IMR-90 (cell line): ENCODE measurements around the gene GALNT5. TPM values are rescaled to one million over a fixed set of nuclear protein-coding genes. Genes with fewer than 3 reads are reported as not detected.

ENCODE experiments used
- ATAC-seq: fragments of 200-7000 bp; cut with Tn5 transposase; 2 replicates; pipeline ENCODE4 v1.9.1; 2020; ENCODE audit warnings: low read depth, mild to moderate bottlenecking, moderate library complexity
- BruUV-seq: library from RNA; stranded (reverse); fragments of 400-500 nt; replicated peaks from 2 replicates; lab custom pipeline; 2021; lab: Mats Ljungman, UMichigan
- CTCF ChIA-PET: fragments of 300-600 bp; formaldehyde crosslinking; extraction: SDS; loops from one replicate; lab custom pipeline; 2021; ENCODE audit warnings: antibody characterized with exemption; lab: Yijun Ruan, JAX
- POLR2A ChIA-PET: fragments of 300-600 bp; sonication (Branson Sonifier 250); formaldehyde crosslinking; loops from one replicate; lab custom pipeline; 2022; ENCODE audit warnings: antibody characterized with exemption; ENCODE audit not compliant: unreplicated experiment; lab: Charles Lee
- DNase-seq: peaks from one replicate; pipeline ENCODE4 v3.0.0; 2013
- H2AFZ ChIP-seq: replicated peaks from 2 replicates; pipeline ENCODE3; 2013; ENCODE audit warnings: low read length, mild to moderate bottlenecking; ENCODE audit not compliant: poor library complexity
- H2AK5ac ChIP-seq: 2 replicates; pipeline ENCODE4 v1.6.1; 2013; ENCODE audit warnings: low read depth, low read length, inconsistent platforms
- H2AK9ac ChIP-seq: replicated peaks from 2 replicates; pipeline ENCODE3; 2013; ENCODE audit warnings: mild to moderate bottlenecking, low read depth, low read length, moderate library complexity; ENCODE audit not compliant: poor library complexity
- H2BK120ac ChIP-seq: 2 replicates; pipeline ENCODE4 v1.6.1; 2013; ENCODE audit warnings: low read depth, low read length, inconsistent platforms
- H2BK15ac ChIP-seq: 3 replicates; pipeline ENCODE4 v1.6.1; 2013; ENCODE audit warnings: low read depth, low read length, inconsistent platforms
- H2BK20ac ChIP-seq: 2 replicates; pipeline ENCODE4 v1.6.1; 2013; ENCODE audit warnings: low read depth, mild to moderate bottlenecking, inconsistent platforms, low read length, moderate library complexity
- H2BK5ac ChIP-seq: 2 replicates; pipeline ENCODE4 v1.6.1; 2013; ENCODE audit warnings: mild to moderate bottlenecking, low read depth, low read length, inconsistent platforms; ENCODE audit not compliant: poor library complexity, severe bottlenecking
- H3K14ac ChIP-seq: replicated peaks from 2 replicates; pipeline ENCODE4 v1.6.1; 2013; ENCODE audit warnings: low read depth, low read length, inconsistent platforms
- H3K18ac ChIP-seq: 2 replicates; pipeline ENCODE4 v1.6.1; 2013; ENCODE audit warnings: low read depth, low read length, control low read depth
- H3K23ac ChIP-seq: 2 replicates; pipeline ENCODE4 v1.6.1; 2013; ENCODE audit warnings: low read depth, low read length, inconsistent platforms
- H3K27ac ChIP-seq: 2 replicates; pipeline ENCODE4 v1.5.1; 2013; ENCODE audit warnings: mild to moderate bottlenecking, control low read depth, low read length; ENCODE audit not compliant: insufficient read depth
- H3K27me3 ChIP-seq: 2 replicates; pipeline ENCODE4 v1.6.1; 2013; ENCODE audit warnings: low read length; ENCODE audit not compliant: control insufficient read depth, insufficient read depth
- H3K36me3 ChIP-seq: 2 replicates; pipeline ENCODE4 v1.6.1; 2013; ENCODE audit warnings: low read length, mixed read lengths; ENCODE audit not compliant: control insufficient read depth, insufficient read depth
- H3K4ac ChIP-seq: 2 replicates; pipeline ENCODE4 v1.6.1; 2013; ENCODE audit warnings: low read depth, low read length, inconsistent platforms
- H3K4me1 ChIP-seq: 2 replicates; pipeline ENCODE4 v1.6.1; 2013; ENCODE audit warnings: low read length, mixed read lengths; ENCODE audit not compliant: control insufficient read depth, insufficient read depth
- H3K4me2 ChIP-seq: 2 replicates; pipeline ENCODE4 v1.6.1; 2013; ENCODE audit warnings: low read depth, mild to moderate bottlenecking, control low read depth, low read length, moderate library complexity
- H3K4me3 ChIP-seq: 2 replicates; pipeline ENCODE4 v1.5.1; 2013; ENCODE audit warnings: low read depth, mild to moderate bottlenecking, control low read depth, low read length, moderate library complexity; ENCODE audit not compliant: insufficient read depth
- H3K56ac ChIP-seq: 2 replicates; pipeline ENCODE4 v1.6.1; 2013; ENCODE audit warnings: low read length, inconsistent platforms; ENCODE audit not compliant: insufficient read depth; ENCODE audit errors: extremely low read depth
- H3K79me1 ChIP-seq, 2 experiments: 2 replicates each; pipeline ENCODE4 v1.6.1; 2013; ENCODE audit warnings: low read length in 2 of 2, inconsistent platforms in 1 of 2, low read depth in 1 of 2
- H3K9ac ChIP-seq: 2 replicates; pipeline ENCODE4 v1.6.1; 2013; ENCODE audit warnings: low read depth, low read length, control low read depth
- H3K9me1 ChIP-seq: 2 replicates; pipeline ENCODE4 v1.6.1; 2013; ENCODE audit warnings: low read length, inconsistent platforms; ENCODE audit not compliant: insufficient read depth
- H3K9me3 ChIP-seq: 2 replicates; pipeline ENCODE4 v1.6.1; 2013; ENCODE audit warnings: low read length; ENCODE audit not compliant: control insufficient read depth, insufficient read depth
- H4K20me1 ChIP-seq: 2 replicates; pipeline ENCODE4 v1.6.1; 2013; ENCODE audit warnings: low read length, inconsistent platforms; ENCODE audit not compliant: insufficient read depth
- H4K5ac ChIP-seq: 2 replicates; pipeline ENCODE4 v1.6.1; 2013; ENCODE audit warnings: mild to moderate bottlenecking, low read depth, low read length, control low read depth
- H4K8ac ChIP-seq, 2 experiments: 2 replicates each; pipeline ENCODE4 v1.6.1; 2013; ENCODE audit warnings: low read depth in 2 of 2, low read length in 2 of 2, control low read depth in 1 of 2, inconsistent platforms in 1 of 2
- H4K91ac ChIP-seq: 2 replicates; pipeline ENCODE4 v1.6.1; 2013; ENCODE audit warnings: low read depth, low read length, inconsistent platforms; ENCODE audit not compliant: insufficient read depth
- BHLHE40 ChIP-seq: fragments of 150-350 bp; IDR thresholded peaks from 2 replicates; pipeline ENCODE4 v1.6.1; 2016; ENCODE audit warnings: mild to moderate bottlenecking, low read depth, low read length
- CHD1 ChIP-seq: IDR thresholded peaks from 2 replicates; pipeline ENCODE4 v1.6.1; 2012; ENCODE audit warnings: low read depth, low read length, improper control_type of control experiment
- CTCF ChIP-seq: conservative IDR thresholded peaks from 2 replicates; pipeline ENCODE4 v1.5.1; 2012; ENCODE audit warnings: mild to moderate bottlenecking, low read depth, low read length, improper control_type of control experiment
- MAFK ChIP-seq: IDR thresholded peaks from 2 replicates; pipeline ENCODE4 v1.6.1; 2012; ENCODE audit warnings: low read depth, low read length, improper control_type of control experiment
- RCOR1 ChIP-seq: IDR thresholded peaks from 2 replicates; pipeline ENCODE4 v1.6.1; 2012; ENCODE audit warnings: mild to moderate bottlenecking, low read length, improper control_type of control experiment; ENCODE audit not compliant: insufficient replicate concordance
- RFX5 ChIP-seq: IDR thresholded peaks from 2 replicates; pipeline ENCODE4 v1.8.0; 2012; ENCODE audit warnings: low read depth, mild to moderate bottlenecking, low read length, moderate library complexity
- SMC3 ChIP-seq: fragments of 150-350 bp; IDR thresholded peaks from 2 replicates; pipeline ENCODE4 v1.6.1; 2016; ENCODE audit warnings: low read depth, mild to moderate bottlenecking, antibody characterized with exemption, low read length, moderate library complexity
- USF2 ChIP-seq: fragments of 150-350 bp; IDR thresholded peaks from 2 replicates; pipeline ENCODE4 v1.6.1; 2017; ENCODE audit warnings: mild to moderate bottlenecking, antibody characterized with exemption, low read length, low read depth
- WGBS, 2 experiments: methylation state at CpG; one replicate each; pipeline versions ENCODE4 v1.1.5 to v1.1.7; 2013; ENCODE audit warnings: missing lambda C conversion rate in 2 of 2; ENCODE audit not compliant: insufficient read length in 1 of 2; ENCODE audit errors: extremely low coverage in 2 of 2; 5-methylcytosine and 5-hydroxymethylcytosine counted together
- dilution Hi-C: fragments of 300-500 bp; cut with HindIII; formaldehyde crosslinking; loops from one replicate; pipeline ENCODE4 v1.14.3; 2018; ENCODE audit warnings: low sequenced_read_pairs; ENCODE audit not compliant: unreplicated experiment
- in situ Hi-C: fragments of 300-500 bp; cut with MboI; formaldehyde crosslinking; loops from 3 replicates; pipeline ENCODE4 v1.14.3; 2019; ENCODE audit warnings: low sequenced_read_pairs, inconsistent platforms, mixed read lengths
- intact Hi-C: fragments of 100-400 bp; cut with micrococcal nuclease; formaldehyde crosslinking; loops from 2 replicates; pipeline ENCODE4 v1.10.0; 2022
- polyA plus RNA-seq, 3 experiments: library from polyadenylated mRNA; depleted of rRNA; stranded (reverse); fragments of >200 nt; gene quantifications; 2 replicates each; pipeline ENCODE4 v1.2.3, GENCODE V29; 2012; ENCODE audit warnings: low replicate concordance in 1 of 3
- total RNA-seq: library from RNA; depleted of rRNA; stranded (reverse); fragments of >200 nt; gene quantifications from 2 replicates; pipeline ENCODE4 v1.2.3, GENCODE V29; 2012; rRNA removed

GALNT5 gene
- total and polyA plus RNA-seq, 2 of the 4 experiments (the other 2 are of a cell fraction), result 36.3 to 63.3 TPM

GRCh38 chr2:157363612-157364101 is 106.2 kb downstream of the GALNT5 start:
- no peak overlapping the region for H3K27ac ChIP-seq
- intact Hi-C loops, result no loop called here
- dilution Hi-C loops, result no loop called here

More at GRCh38 chr2:157363612-157364101, 106.2 kb downstream of the GALNT5 start:
- H3K4me1 ChIP-seq, result no peaks in the 10 kb centered on the region
- no peak overlapping the region for H2AFZ ChIP-seq
- no CpG with 5 or more reads among the region's 2 CpGs for WGBS, 2 experiments
- in situ Hi-C loops, result no loop called here
- H3K27me3 ChIP-seq, result no peaks in the 10 kb centered on the region
- no peaks in the 10 kb centered on the region for H3K9me3 ChIP-seq
- no peak overlapping the region for H2AK5ac ChIP-seq
- H3K9ac ChIP-seq, result no peak overlapping the region
- H3K4ac ChIP-seq, result no peak overlapping the region
- no peak overlapping the region for H2BK20ac ChIP-seq
- no peaks in the 10 kb centered on the region for H3K36me3 ChIP-seq
- TF ChIP-seq SMC3 (no peak), MAFK (no peak), RCOR1 (no peak), CHD1 (no peak), CTCF (no peak), RFX5 (no peak), BHLHE40 (no peak), USF2 (peak; percentile 25; the same call in 1 of the 2 replicates)
- H3K4me2 ChIP-seq, result no peak overlapping the region
- no peak overlapping the region for H3K18ac ChIP-seq
- H2AK9ac ChIP-seq, result no peak overlapping the region
- H2BK5ac ChIP-seq, result no peak overlapping the region
- no peak overlapping the region for H4K5ac ChIP-seq
- DNase-seq (no peak), ATAC-seq (no peak; the same call in 1 of the 2 replicates)
- ChIA-PET CTCF (no interaction called here), POLR2A (no interaction called here)
- no peak overlapping the region for H4K8ac ChIP-seq
- no peak overlapping the region for H3K4me3 ChIP-seq
- no peak overlapping the region for H2BK15ac ChIP-seq
- no peak overlapping the region for H3K56ac ChIP-seq
- H3K14ac ChIP-seq, result no peak overlapping the region
- no peak overlapping the region for H4K91ac ChIP-seq
- no TSS peak for BruUV-seq
- no peak overlapping the region for H3K23ac ChIP-seq
- no peaks in the 10 kb centered on the region for H3K9me1 ChIP-seq
- no peaks in the 10 kb centered on the region for H3K79me1 ChIP-seq
- no peaks in the 10 kb centered on the region for H4K20me1 ChIP-seq
- H2BK120ac ChIP-seq, result no peak overlapping the region

Other genes with a start within 250 kb of the GALNT5 start
- gene ERMN, start 68.1 kb downstream of the GALNT5 start, total RNA-seq, result not detected in 2 replicates
- gene ERMN, start 68.1 kb downstream of the GALNT5 start, polyA plus RNA-seq (2012; rRNA removed), result not detected in 2 replicates
- gene CYTIP, start 186.4 kb downstream of the GALNT5 start, total RNA-seq, result not detected in 2 replicates
- gene CYTIP, start 186.4 kb downstream of the GALNT5 start, polyA plus RNA-seq (2012; rRNA removed), result not detected in 2 replicates